Activated T-cell treated with anti-CD3 and anti-CD28 coated beads, Interleukin-2, amount 50 U/mL, for 24 hours (primary cell): ENCODE measurements around the gene LRPAP1.
"Not testable (repeated sequence)": the region's sequence is repeated elsewhere in the genome, so short reads cannot be mapped to it uniquely, and the experiment has no call there.

Experiments
- DNase-seq: peaks from one replicate; pipeline ENCODE4 v3.0.0-alpha.2; 2020
- H3K27ac Mint-ChIP-seq: 2 replicates; pipeline ENCODE4 v1.8.0; 2020; ENCODE audit warnings: mild to moderate bottlenecking, mixed read lengths
- H3K27me3 Mint-ChIP-seq: 2 replicates; pipeline ENCODE4 v1.8.0; 2020; ENCODE audit warnings: mixed read lengths
- H3K36me3 Mint-ChIP-seq: 2 replicates; pipeline ENCODE4 v1.8.0; 2020; ENCODE audit warnings: low read depth, mixed read lengths
- H3K4me1 Mint-ChIP-seq: 2 replicates; pipeline ENCODE4 v1.8.0; 2020; ENCODE audit warnings: low read depth, mixed read lengths
- H3K4me3 Mint-ChIP-seq: 2 replicates; pipeline ENCODE4 v1.8.0; 2020; ENCODE audit warnings: mild to moderate bottlenecking, moderate library complexity, mixed read lengths
- H3K9me3 Mint-ChIP-seq: 2 replicates; pipeline ENCODE4 v1.8.0; 2020; ENCODE audit warnings: mixed read lengths

Gene LRPAP1

DNA sequence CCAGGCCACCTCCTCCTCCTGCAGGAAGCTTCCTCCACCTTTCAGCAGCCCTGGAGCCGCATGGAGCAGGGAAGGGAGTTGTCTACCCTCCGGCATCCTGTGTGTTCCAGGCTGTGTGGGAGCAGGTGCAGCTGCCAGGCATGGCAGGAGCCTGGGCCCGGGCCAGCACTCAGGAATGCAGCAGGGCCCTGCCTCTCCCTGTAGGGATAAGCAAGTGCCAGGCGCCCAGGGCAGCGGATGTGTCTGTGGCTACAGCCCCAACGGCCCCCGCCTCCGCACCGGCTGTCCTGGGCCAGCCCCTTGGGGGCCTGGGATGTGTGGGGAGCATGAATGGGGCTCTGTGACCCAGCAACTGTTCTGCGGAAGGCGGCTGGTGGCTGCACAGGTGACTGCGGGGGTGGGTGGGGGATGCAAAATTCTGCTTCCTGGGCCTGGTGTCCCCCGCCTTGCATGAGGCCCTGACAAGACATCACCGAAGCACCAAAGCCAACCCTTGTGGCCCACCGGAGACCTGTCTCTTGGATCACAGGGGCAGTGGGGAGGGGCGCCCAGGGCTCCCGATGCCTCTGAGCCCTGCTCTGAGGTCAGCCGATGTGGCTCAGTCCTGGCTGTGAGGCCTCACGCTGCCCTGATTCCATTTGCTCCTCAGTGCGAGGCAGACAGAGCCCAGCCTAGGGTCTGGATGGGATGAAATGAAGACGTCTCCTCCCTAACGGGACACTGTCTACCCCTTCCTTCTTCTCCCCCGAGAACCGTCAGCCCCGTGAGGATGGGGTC is 70.5 kb downstream of the LRPAP1 start:
- Mint-ChIP-seq H3K4me3 (no peak overlapping the region), H3K27ac (no peak overlapping the region), H3K27me3 (peaks cover 33% of the 10 kb centered on the region), H3K9me3 (no peaks in the 10 kb centered on the region), H3K36me3 (no peaks in the 10 kb centered on the region), H3K4me1 (no peaks in the 10 kb centered on the region)
- DNase-seq = no peak

DNA sequence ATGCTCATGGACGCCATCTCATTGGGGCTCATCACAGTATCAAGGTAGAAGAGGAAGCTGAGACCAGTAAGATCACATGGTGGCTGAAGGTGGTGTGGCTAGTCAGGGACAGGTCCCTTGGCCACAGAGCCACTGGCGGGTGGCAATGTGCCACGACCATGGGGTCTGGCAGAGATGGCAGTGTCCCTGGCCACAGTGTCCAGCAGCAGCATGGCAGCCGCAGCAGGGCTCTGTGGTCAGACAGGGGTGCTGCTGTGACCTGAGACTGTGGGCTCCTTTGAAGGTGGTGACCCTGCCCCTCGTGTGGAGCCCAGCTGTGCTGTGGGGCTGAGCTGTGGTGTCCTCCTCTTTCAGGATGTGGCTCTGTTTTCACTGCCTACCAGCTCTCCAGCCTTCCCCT is 71.3 kb downstream of the LRPAP1 start:
- peaks cover 33% of the 10 kb centered on the region for H3K27me3 Mint-ChIP-seq
- no peaks in the 10 kb centered on the region for H3K4me1 Mint-ChIP-seq
- H3K27ac Mint-ChIP-seq = no peak overlapping the region
- DNase-seq = no peak
- no peak overlapping the region for H3K4me3 Mint-ChIP-seq
- H3K9me3 Mint-ChIP-seq = no peaks in the 10 kb centered on the region
- H3K36me3 Mint-ChIP-seq = no peaks in the 10 kb centered on the region

DNA sequence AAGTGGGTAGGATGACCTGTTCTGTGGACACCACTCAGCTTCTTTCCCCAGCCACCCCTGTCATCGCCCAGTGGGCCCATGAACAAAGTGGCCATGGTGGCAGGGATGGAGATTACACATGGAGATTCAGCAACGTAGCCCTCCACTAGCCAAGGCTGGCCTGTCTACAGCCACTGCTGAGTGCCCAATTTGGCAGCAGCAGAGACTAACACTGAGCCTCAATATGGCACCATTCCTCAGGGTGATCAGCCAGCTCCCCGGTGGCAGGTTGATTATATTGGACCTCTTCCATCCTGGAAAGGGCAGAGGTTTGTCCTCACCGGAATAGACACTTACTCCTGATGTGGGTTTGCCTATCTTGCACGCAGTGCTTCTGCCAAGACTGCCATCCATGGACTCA is 73.1 kb downstream of the LRPAP1 start:
- not testable (repeated sequence) for H3K36me3 Mint-ChIP-seq, H3K27ac Mint-ChIP-seq, H3K4me3 Mint-ChIP-seq, DNase-seq, H3K4me1 Mint-ChIP-seq
- Mint-ChIP-seq H3K27me3 (peaks cover 18% of the 10 kb centered on the region), H3K9me3 (peaks cover 10% of the 10 kb centered on the region)

DNA sequence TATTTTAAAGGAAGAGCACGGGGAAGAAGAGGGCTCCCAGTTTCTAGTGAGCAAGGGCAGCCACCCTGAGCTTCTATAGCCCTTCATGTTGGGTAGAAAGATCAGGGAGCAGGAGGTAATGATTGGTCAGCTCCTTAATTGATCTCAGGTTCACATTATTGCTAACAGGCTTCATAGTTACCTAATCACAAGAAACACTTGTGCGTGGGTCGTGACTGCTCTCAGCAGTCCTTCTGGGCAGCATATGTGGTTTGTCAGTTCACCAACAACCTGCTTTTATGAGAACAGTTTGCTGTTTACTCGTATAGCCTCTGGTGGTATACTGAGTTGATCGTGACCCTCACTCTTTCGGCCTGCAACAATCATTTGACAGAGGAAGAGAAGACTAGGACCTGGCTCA is 73.9 kb downstream of the LRPAP1 start:
- no peak for DNase-seq
- Mint-ChIP-seq H3K4me1 (no peaks in the 10 kb centered on the region), H3K27ac (no peak overlapping the region), H3K27me3 (peaks cover 16% of the 10 kb centered on the region), H3K9me3 (peaks cover 10% of the 10 kb centered on the region), H3K36me3 (no peaks in the 10 kb centered on the region), H3K4me3 (no peak overlapping the region)

DNA sequence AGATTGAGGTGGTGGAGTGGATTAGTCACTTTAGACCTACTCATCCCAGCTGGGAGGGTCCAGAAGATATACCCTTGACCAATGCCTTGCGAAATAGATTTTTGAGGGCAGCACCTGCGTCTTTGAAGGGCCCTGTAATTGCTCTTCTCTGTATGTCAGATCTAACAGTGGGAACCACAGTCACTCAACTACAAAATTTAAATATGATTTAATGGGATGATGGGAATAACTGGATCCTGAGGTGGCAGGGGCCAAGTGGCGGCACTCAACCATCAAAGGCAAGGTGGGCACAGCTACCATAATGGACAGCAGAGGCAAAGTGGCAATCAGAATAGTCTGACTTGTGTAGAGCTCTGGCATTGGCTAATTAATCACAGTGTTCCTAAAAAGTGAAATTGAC is 76.6 kb downstream of the LRPAP1 start:
- H3K27me3 Mint-ChIP-seq, H3K27ac Mint-ChIP-seq, H3K36me3 Mint-ChIP-seq, DNase-seq, H3K4me1 Mint-ChIP-seq, H3K4me3 Mint-ChIP-seq: not testable (repeated sequence)
- H3K9me3 Mint-ChIP-seq = peaks cover 10% of the 10 kb centered on the region
